ENCODE data around the gene PDE3B.

- TF ChIP-seq, protein P1, sequence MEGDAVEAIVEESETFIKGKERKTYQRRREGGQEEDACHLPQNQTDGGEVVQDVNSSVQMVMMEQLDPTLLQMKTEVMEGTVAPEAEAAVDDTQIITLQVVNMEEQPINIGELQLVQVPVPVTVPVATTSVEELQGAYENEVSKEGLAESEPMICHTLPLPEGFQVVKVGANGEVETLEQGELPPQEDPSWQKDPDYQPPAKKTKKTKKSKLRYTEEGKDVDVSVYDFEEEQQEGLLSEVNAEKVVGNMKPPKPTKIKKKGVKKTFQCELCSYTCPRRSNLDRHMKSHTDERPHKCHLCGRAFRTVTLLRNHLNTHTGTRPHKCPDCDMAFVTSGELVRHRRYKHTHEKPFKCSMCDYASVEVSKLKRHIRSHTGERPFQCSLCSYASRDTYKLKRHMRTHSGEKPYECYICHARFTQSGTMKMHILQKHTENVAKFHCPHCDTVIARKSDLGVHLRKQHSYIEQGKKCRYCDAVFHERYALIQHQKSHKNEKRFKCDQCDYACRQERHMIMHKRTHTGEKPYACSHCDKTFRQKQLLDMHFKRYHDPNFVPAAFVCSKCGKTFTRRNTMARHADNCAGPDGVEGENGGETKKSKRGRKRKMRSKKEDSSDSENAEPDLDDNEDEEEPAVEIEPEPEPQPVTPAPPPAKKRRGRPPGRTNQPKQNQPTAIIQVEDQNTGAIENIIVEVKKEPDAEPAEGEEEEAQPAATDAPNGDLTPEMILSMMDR (IDR thresholded peaks at IDR 0.05) = no peak
- TF ChIP-seq POLR2A (IDR thresholded peaks at IDR 0.05) = no peak
Measured at GRCh38 chr11:14842002-14842401, 198.4 kb downstream of the PDE3B start.

All from heart left ventricle (tissue), 13 donors.